GM12878 (cell line): ENCODE measurements around the gene COMT. TPM values are rescaled to one million over a fixed set of nuclear protein-coding genes. Genes with fewer than 3 reads are reported as not detected.

Experiments
- ATAC-seq: fragments of 200-7000 bp; cut with Tn5 transposase; 3 replicates; pipeline ENCODE4 v1.9.1; 2020; ENCODE audit warnings: mild to moderate bottlenecking, moderate library complexity
- BruUV-seq: library from RNA; stranded (reverse); fragments of 400-500 nt; replicated peaks from 2 replicates; lab custom pipeline; 2021; lab: Mats Ljungman, UMichigan
- CTCF ChIA-PET: fragments of 300-600 bp; sonication (Branson Sonifier 250); formaldehyde crosslinking; extraction: SDS; loops from one replicate; lab custom pipeline; 2021; ENCODE audit warnings: inconsistent platforms; lab: Yijun Ruan, JAX
- POLR2A ChIA-PET: fragments of 350-600 bp; formaldehyde crosslinking; extraction: SDS; loops from one replicate; lab custom pipeline; 2021; ENCODE audit warnings: inconsistent platforms; lab: Charles Lee
- RAD21 ChIA-PET: fragments of 300-600 bp; sonication (Branson Sonifier 250); formaldehyde crosslinking; loops from one replicate; lab custom pipeline; 2023; ENCODE audit warnings: antibody characterized with exemption; ENCODE audit not compliant: unreplicated experiment; lab: Charles Lee
- SMC1A ChIA-PET: fragments of 300-600 bp; sonication (Branson Sonifier 250); formaldehyde crosslinking; loops from one replicate; lab custom pipeline; 2023; ENCODE audit not compliant: unreplicated experiment, uncharacterized antibody; lab: Charles Lee
- DNase-seq: peaks from one replicate; pipeline ENCODE4 v3.0.0-alpha.2; 2011; ENCODE audit warnings: low read depth, low spot score
- FAIRE-seq: peaks from 3 replicates; lab custom pipeline; 2011; peaks lifted over from hg19 to GRCh38; lab: Jason Lieb, UNC
- H2AFZ ChIP-seq: 2 replicates; pipeline ENCODE4 v1.6.0; 2011; ENCODE audit warnings: low read depth, low read length, control low read depth; ENCODE audit not compliant: control insufficient read depth
- H3K27ac ChIP-seq: 2 replicates; pipeline ENCODE4 v1.5.1; 2011; ENCODE audit warnings: control low read depth; ENCODE audit not compliant: control insufficient read depth, insufficient read depth
- H3K27me3 ChIP-seq, 2 experiments: replicated peaks in 1 of 2; 2 replicates each; pipeline versions ENCODE4 v1.6.0 to v1.6.1; 2011; ENCODE audit warnings: low read length in 1 of 2; ENCODE audit not compliant: control insufficient read depth in 2 of 2, insufficient read depth in 2 of 2
- H3K36me3 ChIP-seq, 2 experiments: 2 replicates each; pipeline ENCODE4 v1.5.1; 2011; ENCODE audit warnings: low read length in 1 of 2; ENCODE audit not compliant: control insufficient read depth in 2 of 2, insufficient read depth in 2 of 2
- H3K4me1 ChIP-seq: 2 replicates; pipeline ENCODE4 v1.6.1; 2011; ENCODE audit warnings: mild to moderate bottlenecking, low read length, moderate library complexity, mixed read lengths; ENCODE audit not compliant: control insufficient read depth, insufficient read depth
- H3K4me2 ChIP-seq: 2 replicates; pipeline ENCODE4 v1.6.0; 2011; ENCODE audit warnings: control low read depth; ENCODE audit not compliant: control insufficient read depth, insufficient read depth
- H3K4me3 ChIP-seq: fragments of 200-600 bp; sonication (generic); 2 replicates; pipeline ENCODE4 v1.5.1; 2016
- H3K79me2 ChIP-seq: 2 replicates; pipeline ENCODE4 v1.6.0; 2011; ENCODE audit warnings: low read length; ENCODE audit not compliant: control insufficient read depth, insufficient read depth
- H3K9ac ChIP-seq: 2 replicates; pipeline ENCODE4 v1.8.0; 2011; ENCODE audit warnings: low read length, control low read depth, mixed read lengths; ENCODE audit not compliant: control insufficient read depth, insufficient read depth
- H3K9me3 ChIP-seq: replicated peaks from 3 replicates; pipeline ENCODE4 v1.5.1; 2011; ENCODE audit warnings: mild to moderate bottlenecking, low read length; ENCODE audit not compliant: control insufficient read depth, insufficient read depth
- H4K20me1 ChIP-seq: 2 replicates; pipeline ENCODE4 v1.6.0; 2011; ENCODE audit not compliant: control insufficient read depth, insufficient read depth
- ASH2L ChIP-seq: fragments of 300-600, 200-600 bp; sonication (generic); IDR thresholded peaks from 2 replicates; pipeline ENCODE4 v1.6.1; 2017; ENCODE audit warnings: low read depth, mild to moderate bottlenecking, borderline replicate concordance
- BCL3 ChIP-seq: IDR thresholded peaks from 2 replicates; pipeline ENCODE4 v1.6.1; 2011; ENCODE audit warnings: borderline replicate concordance, low read depth, mild to moderate bottlenecking, moderate library complexity, low read length; ENCODE audit not compliant: insufficient read depth, poor library complexity, severe bottlenecking
- BHLHE40 ChIP-seq, 2 experiments: fragments of 450-650 bp in 1 of 2; IDR thresholded peaks; 2 replicates each; pipeline ENCODE4 v1.6.1; 2011 to 2017; ENCODE audit warnings: low read depth in 2 of 2, borderline replicate concordance in 1 of 2, improper control_type of control experiment in 1 of 2, low read length in 1 of 2, mild to moderate bottlenecking in 1 of 2
- CEBPB ChIP-seq, 2 experiments: fragments of 150-350 bp in 1 of 2; IDR thresholded peaks; 2 replicates each; pipeline ENCODE4 v1.6.1; 2012 to 2014; ENCODE audit warnings: low read depth in 2 of 2, low read length in 2 of 2, borderline replicate concordance in 1 of 2, inconsistent platforms in 1 of 2
- DPF2 ChIP-seq: fragments of 450-650 bp; IDR thresholded peaks from 2 replicates; pipeline ENCODE4 v1.6.1; 2017; ENCODE audit warnings: mild to moderate bottlenecking
- IRF5 ChIP-seq: fragments of 450-650 bp; IDR thresholded peaks from 2 replicates; pipeline ENCODE4 v1.6.1; 2017; ENCODE audit warnings: borderline replicate concordance
- MEF2A ChIP-seq: IDR thresholded peaks from 2 replicates; pipeline ENCODE4 v1.6.1; 2011; ENCODE audit warnings: low read depth, mild to moderate bottlenecking, low read length, moderate library complexity; ENCODE audit not compliant: insufficient read depth
- RB1 ChIP-seq: fragments of 450-650 bp; formaldehyde crosslinking; IDR thresholded peaks from 2 replicates; pipeline ENCODE4 v1.6.1; 2017; ENCODE audit warnings: mild to moderate bottlenecking, borderline replicate concordance
- SMARCA5 ChIP-seq: fragments of 450-650 bp; IDR thresholded peaks from 2 replicates; pipeline ENCODE4 v1.6.1; 2017; ENCODE audit warnings: mild to moderate bottlenecking
- TCF3 ChIP-seq: IDR thresholded peaks from 2 replicates; pipeline ENCODE4 v1.6.1; 2012; ENCODE audit warnings: low read depth, mild to moderate bottlenecking, low read length, borderline replicate concordance; ENCODE audit not compliant: insufficient read depth
- TCF7 ChIP-seq: IDR thresholded peaks from 2 replicates; pipeline ENCODE4 v1.6.1; 2014; ENCODE audit warnings: antibody characterized with exemption, borderline replicate concordance
- ZZZ3 ChIP-seq: IDR thresholded peaks from 2 replicates; pipeline ENCODE4 v1.6.1; 2011; ENCODE audit warnings: low read depth; ENCODE audit not compliant: control insufficient read depth, insufficient read length
- WGBS: methylation state at CpG from one replicate; pipeline ENCODE4 v1.1.6; 2016; ENCODE audit warnings: low lambda C conversion rate; ENCODE audit not compliant: insufficient replicate concordance, insufficient coverage; ENCODE audit errors: missing lambda C conversion rate; 5-methylcytosine and 5-hydroxymethylcytosine counted together
- in situ Hi-C: fragments of 300-500 bp; cut with MboI; formaldehyde crosslinking; loops from 9 replicates; pipeline ENCODE4 v1.14.3; 2018; ENCODE audit warnings: mixed read lengths
- intact Hi-C: fragments of 100-400 bp; cut with micrococcal nuclease; formaldehyde crosslinking; loops from one replicate; pipeline ENCODE4 v1.14.2; 2022; ENCODE audit not compliant: unreplicated experiment
- polyA plus RNA-seq, 11 experiments: library from polyadenylated mRNA; depleted of rRNA in 4 of 11; unstranded in 6 of 11; stranded (reverse) in 5 of 11; fragments of >200 nt; fragmentation: Nextera tagmentation in 4 of 11; fragmentation: Illumina TruSeq in 1 of 11; extraction: Ambion mirVana in 4 of 11; extraction: Trizol in 1 of 11; gene quantifications; 1 replicate in 1 of 11; 2 replicates in 10 of 11; pipeline versions ENCODE4 v1.2.1 to v1.2.3, GENCODE V29; 2011 to 2016; ENCODE audit warnings: inconsistent platforms in 2 of 11, missing spikeins in 2 of 11, low read depth in 1 of 11
- total RNA-seq, 4 experiments: library from RNA; depleted of rRNA in 3 of 4; stranded (reverse); fragments of >200 nt in 3 of 4; fragmentation: Illumina TruSeq in 1 of 4; extraction: Trizol in 1 of 4; gene quantifications; 2 replicates each; pipeline versions ENCODE4 v1.2.1 to v1.2.3, GENCODE V29; 2013 to 2021
- TF ChIP-seq, protein P1 (sequence below): fragments of 450-650 bp; formaldehyde crosslinking; IDR thresholded peaks from 2 replicates; pipeline ENCODE4 v1.5.0; 2022; ENCODE audit warnings: mild to moderate bottlenecking, missing genetic modification characterization

COMT gene
- total and polyA plus RNA-seq, 10 of the 15 experiments (the other 5 are each of a cell fraction or from before 2014, with no cell fraction given) = 4.5 to 152 (median 66.1) TPM

DNA sequence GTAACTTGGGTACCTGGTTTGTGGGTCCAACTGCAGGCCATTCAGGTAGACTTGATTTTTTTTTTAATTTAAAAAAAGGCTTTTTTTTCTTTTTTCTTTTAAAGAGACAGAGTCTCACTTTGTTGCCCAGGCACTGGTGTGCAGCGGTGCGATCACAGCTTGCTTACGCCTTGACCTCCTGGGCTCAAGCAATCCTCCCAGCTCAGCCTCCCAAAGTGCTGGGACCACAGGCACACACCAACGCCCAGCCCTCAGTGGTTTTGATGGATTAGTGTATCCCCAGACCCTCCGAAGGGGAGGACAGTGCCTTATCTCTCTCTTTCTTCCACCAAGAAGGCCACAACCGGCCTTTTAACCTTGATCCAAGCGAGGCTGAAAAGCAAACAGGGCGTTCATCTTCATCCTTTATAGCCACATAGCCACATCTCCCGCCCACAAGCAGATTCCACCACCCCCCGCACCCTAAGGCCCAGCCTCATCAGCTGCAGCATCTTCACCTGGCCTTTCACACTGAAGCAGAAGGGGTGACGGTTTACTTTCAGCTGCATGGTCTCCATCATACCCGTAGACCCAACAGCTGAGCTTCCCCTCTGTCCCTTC lies 17.6 kb upstream of the COMT start:
- in situ Hi-C loops = no loop called here
- FAIRE-seq = no peak

More for the DNA sequence above, 17.6 kb upstream of the COMT start:
- Histone ChIP-seq H3K4me3 (no peak overlapping the region), H3K36me3 (no peaks in the 10 kb centered on the region; a peak in 1 of 4 replicates), H3K4me1 (no peaks in the 10 kb centered on the region), H3K9ac (no peak overlapping the region), H3K27ac (no peak overlapping the region), H2AFZ (no peak overlapping the region), H4K20me1 (no peaks in the 10 kb centered on the region), H3K4me2 (no peak overlapping the region), H3K79me2 (no peaks in the 10 kb centered on the region), H3K9me3 (no peaks in the 10 kb centered on the region), H3K27me3 (no peaks in the 10 kb centered on the region)
- no peak for DNase-seq
- TF ChIP-seq DPF2 (no peak), BHLHE40 (IDR thresholded peaks at IDR 0.05; ENCODE audit: borderline replicate concordance in 1 of 2, low read depth in 2 of 2, low read length in 1 of 2) (no peak), CEBPB (IDR thresholded peaks at IDR 0.05; ENCODE audit: borderline replicate concordance in 1 of 2, low read depth in 2 of 2, low read length in 2 of 2) (no peak), BCL3 (no peak), RB1 (no peak), TCF3 (no peak), ZZZ3 (no peak), SMARCA5 (no peak), TCF7 (no peak), IRF5 (no peak), ASH2L (no peak), MEF2A (no peak)
- TF ChIP-seq, protein P1, sequence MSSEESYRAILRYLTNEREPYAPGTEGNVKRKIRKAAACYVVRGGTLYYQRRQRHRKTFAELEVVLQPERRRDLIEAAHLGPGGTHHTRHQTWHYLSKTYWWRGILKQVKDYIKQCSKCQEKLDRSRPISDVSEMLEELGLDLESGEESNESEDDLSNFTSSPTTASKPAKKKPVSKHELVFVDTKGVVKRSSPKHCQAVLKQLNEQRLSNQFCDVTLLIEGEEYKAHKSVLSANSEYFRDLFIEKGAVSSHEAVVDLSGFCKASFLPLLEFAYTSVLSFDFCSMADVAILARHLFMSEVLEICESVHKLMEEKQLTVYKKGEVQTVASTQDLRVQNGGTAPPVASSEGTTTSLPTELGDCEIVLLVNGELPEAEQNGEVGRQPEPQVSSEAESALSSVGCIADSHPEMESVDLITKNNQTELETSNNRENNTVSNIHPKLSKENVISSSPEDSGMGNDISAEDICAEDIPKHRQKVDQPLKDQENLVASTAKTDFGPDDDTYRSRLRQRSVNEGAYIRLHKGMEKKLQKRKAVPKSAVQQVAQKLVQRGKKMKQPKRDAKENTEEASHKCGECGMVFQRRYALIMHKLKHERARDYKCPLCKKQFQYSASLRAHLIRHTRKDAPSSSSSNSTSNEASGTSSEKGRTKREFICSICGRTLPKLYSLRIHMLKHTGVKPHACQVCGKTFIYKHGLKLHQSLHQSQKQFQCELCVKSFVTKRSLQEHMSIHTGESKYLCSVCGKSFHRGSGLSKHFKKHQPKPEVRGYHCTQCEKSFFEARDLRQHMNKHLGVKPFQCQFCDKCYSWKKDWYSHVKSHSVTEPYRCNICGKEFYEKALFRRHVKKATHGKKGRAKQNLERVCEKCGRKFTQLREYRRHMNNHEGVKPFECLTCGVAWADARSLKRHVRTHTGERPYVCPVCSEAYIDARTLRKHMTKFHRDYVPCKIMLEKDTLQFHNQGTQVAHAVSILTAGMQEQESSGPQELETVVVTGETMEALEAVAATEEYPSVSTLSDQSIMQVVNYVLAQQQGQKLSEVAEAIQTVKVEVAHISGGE = no peak
- ChIA-PET CTCF (interaction anchor here (1.0 to 1.4 kb wide), 2 partner anchors 18 to 24 kb away, joined by 3 to 4 read pairs; no protein-coding TSS in a partner anchor), SMC1A (no interaction called here), RAD21 (interaction anchor here (0.6 kb wide), 1 partner anchor 90 kb away, joined by 3 read pairs; no protein-coding TSS in a partner anchor), POLR2A (no interaction called here)
- BruUV-seq = no TSS peak
- no peak for ATAC-seq
- intact Hi-C loops = no loop called here
- 85% methylated on average over 12 of the region's 12 CpGs for WGBS
